ENCODE data around the gene DCTN5. TPM values are rescaled to one million over a fixed set of nuclear protein-coding genes. Genes with fewer than 3 reads are reported as not detected.

Gene DCTN5
- 34.8 and 84.8 TPM in 2 replicates for total RNA-seq

GRCh38 chr16:23640931-23641765 lies at the start of gene DCTN5, which contains the start of gene PALB2:
TSS of gene DCTN5 (plus strand) at chr16:23641466. CDS start at chr16:23641543, 77 bp downstream.
TSS of gene PALB2 (minus strand) at chr16:23641310. CDS start at chr16:23641157, 153 bp downstream.

GRCh38 chr16:23595951-23596720 lies 45.1 kb upstream of the DCTN5 start, which contains the start of gene NDUFAB1:
TSS of gene NDUFAB1 (minus strand) at chr16:23596316. CDS start at chr16:23596290, 26 bp downstream.

GRCh38 chr16:23678430-23679273 lies 37.4 kb downstream of the DCTN5 start, which contains the start of gene PLK1:
TSS of gene PLK1 (plus strand) at chr16:23678889. CDS start at chr16:23678933, 44 bp downstream.

GRCh38 chr16:23712976-23713375 lies 71.7 kb downstream of the DCTN5 start, which contains the start of gene ERN2:
TSS of gene ERN2 (minus strand) at chr16:23713222. CDS start at chr16:23713187, 35 bp downstream.

Other genes with a start within 250 kb of the DCTN5 start
- 15.5 and 16.4 TPM in 2 replicates for gene COG7, start 188.3 kb upstream of the DCTN5 start, total RNA-seq
- 24.4 and 25.1 TPM in 2 replicates for gene GGA2, start 131.0 kb upstream of the DCTN5 start, total RNA-seq
- gene EARS2, start 84.1 kb upstream of the DCTN5 start, total RNA-seq: 30.6 and 33.5 TPM in 2 replicates
- gene UBFD1, start 83.7 kb upstream of the DCTN5 start, total RNA-seq: 40.9 and 79.4 TPM in 2 replicates
- 36.8 and 53.0 TPM in 2 replicates for gene NDUFAB1, start 45.1 kb upstream of the DCTN5 start, total RNA-seq
- gene PALB2, start 156 bp upstream of the DCTN5 start, total RNA-seq: 4.6 and 6.6 TPM in 2 replicates
- gene PLK1, start 37.4 kb downstream of the DCTN5 start, total RNA-seq: 2.4 and 3.5 TPM in 2 replicates
- gene ERN2, start 71.8 kb downstream of the DCTN5 start, total RNA-seq: 0.26 and 1.3 TPM in 2 replicates
- gene CHP2, start 113.6 kb downstream of the DCTN5 start, total RNA-seq: not detected in 2 replicates
- gene PRKCB, start 194.5 kb downstream of the DCTN5 start, total RNA-seq: not detected in 2 replicates